ENCODE results near the gene SAMMSON.

SAMMSON gene

GRCh38 chr3:70053293-70053692, 53.8 kb downstream of the SAMMSON start:
- Histone ChIP-seq H3K27ac (no peak overlapping the region), H3K4me2 (no peak overlapping the region), H3K9ac (no peak overlapping the region), H3K4me3 (IDR thresholded peaks at IDR 0.05; ENCODE audit: insufficient read depth, low read depth, low read length) (no peak overlapping the region), H3K79me2 (ENCODE audit: insufficient read depth, low read depth) (no peaks in the 10 kb centered on the region), H3K27me3 (ENCODE audit: insufficient read depth, low read depth) (no peaks in the 10 kb centered on the region), H2AFZ (ENCODE audit: low read depth) (no peak overlapping the region), H3K36me3 (ENCODE audit: insufficient read depth) (no peaks in the 10 kb centered on the region), H3K4me1 (ENCODE audit: low read depth, poor library complexity, severe bottlenecking) (no peaks in the 10 kb centered on the region), H4K20me1 (ENCODE audit: insufficient read depth) (no peaks in the 10 kb centered on the region)
- TF ChIP-seq CTCF (conservative IDR thresholded peaks at IDR 0.05; ENCODE audit: low read depth, low read length) = no peak

GRCh38 chr3:70056081-70056480, 56.5 kb downstream of the SAMMSON start:
- Histone ChIP-seq H3K36me3 (ENCODE audit: insufficient read depth) (no peaks in the 10 kb centered on the region), H3K27me3 (ENCODE audit: insufficient read depth, low read depth) (no peaks in the 10 kb centered on the region), H3K4me3 (IDR thresholded peaks at IDR 0.05; ENCODE audit: insufficient read depth, low read depth, low read length) (no peak overlapping the region), H3K4me1 (ENCODE audit: low read depth, poor library complexity, severe bottlenecking) (no peaks in the 10 kb centered on the region), H3K27ac (no peak overlapping the region), H3K9ac (no peak overlapping the region), H3K79me2 (ENCODE audit: insufficient read depth, low read depth) (no peaks in the 10 kb centered on the region), H2AFZ (ENCODE audit: low read depth) (no peak overlapping the region), H3K4me2 (no peak overlapping the region), H4K20me1 (ENCODE audit: insufficient read depth) (no peaks in the 10 kb centered on the region)
- no peak for TF ChIP-seq CTCF (conservative IDR thresholded peaks at IDR 0.05; ENCODE audit: low read depth, low read length)

GRCh38 chr3:70057426-70057825, 57.9 kb downstream of the SAMMSON start:
- TF ChIP-seq CTCF (conservative IDR thresholded peaks at IDR 0.05; ENCODE audit: low read depth, low read length) = no peak
- Histone ChIP-seq H3K27me3 (ENCODE audit: insufficient read depth, low read depth) (no peaks in the 10 kb centered on the region), H2AFZ (ENCODE audit: low read depth) (no peak overlapping the region), H3K36me3 (ENCODE audit: insufficient read depth) (no peaks in the 10 kb centered on the region), H3K4me3 (IDR thresholded peaks at IDR 0.05; ENCODE audit: insufficient read depth, low read depth, low read length) (no peak overlapping the region), H3K4me1 (ENCODE audit: low read depth, poor library complexity, severe bottlenecking) (no peaks in the 10 kb centered on the region), H3K9ac (no peak overlapping the region), H3K4me2 (no peak overlapping the region), H4K20me1 (ENCODE audit: insufficient read depth) (no peaks in the 10 kb centered on the region), H3K79me2 (ENCODE audit: insufficient read depth, low read depth) (no peaks in the 10 kb centered on the region), H3K27ac (no peak overlapping the region)

GRCh38 chr3:70061096-70061495, 61.6 kb downstream of the SAMMSON start:
- Histone ChIP-seq H3K9ac (no peak overlapping the region), H3K79me2 (ENCODE audit: insufficient read depth, low read depth) (no peaks in the 10 kb centered on the region), H3K27me3 (ENCODE audit: insufficient read depth, low read depth) (no peaks in the 10 kb centered on the region), H2AFZ (ENCODE audit: low read depth) (no peak overlapping the region), H3K27ac (no peak overlapping the region), H3K4me3 (IDR thresholded peaks at IDR 0.05; ENCODE audit: insufficient read depth, low read depth, low read length) (no peak overlapping the region), H3K36me3 (ENCODE audit: insufficient read depth) (no peaks in the 10 kb centered on the region), H3K4me2 (no peak overlapping the region), H4K20me1 (ENCODE audit: insufficient read depth) (no peaks in the 10 kb centered on the region), H3K4me1 (ENCODE audit: low read depth, poor library complexity, severe bottlenecking) (no peaks in the 10 kb centered on the region)
- no peak for TF ChIP-seq CTCF (conservative IDR thresholded peaks at IDR 0.05; ENCODE audit: low read depth, low read length)

Data from KMS-11 (cell line).